ENCODE results near the gene MCEMP1. TPM values are rescaled to one million over a fixed set of nuclear protein-coding genes. Genes with fewer than 3 reads are reported as not detected.

Gene MCEMP1
- total and polyA plus RNA-seq, 2 of the 13 experiments (the other 11 are each of a cell fraction or from before 2014, with no cell fraction given), result not detected

- CTCF ChIA-PET (ENCODE audit: low intra/inter-chr PET ratio, low total read pairs), result no interaction called here
Measured at GRCh38 chr19:7701049-7701653, 24.3 kb downstream of the MCEMP1 start.

GRCh38 chr19:7701654-7702457, 25.0 kb downstream of the MCEMP1 start, which contains the start of gene FCER2:
Gene FCER2, minus strand, starts transcription at chr19:7702131. Its CDS starts 2,371 bp downstream, at chr19:7699760.
- DNase-seq (ENCODE audit: low spot score), result peak; percentile 39
- Histone ChIP-seq H3K9me3 (ENCODE audit: low read length) (no peaks in the 10 kb centered on the region), H3K4me2 (ENCODE audit: low read depth, low read length) (no peak within 1 kb of the TSS; the same call in 1 of the 2 replicates), H3K27me3 (ENCODE audit: control insufficient read depth in 1 of 2, insufficient read depth in 2 of 2, low read length in 2 of 2) (peaks cover 0 to 24% of the 10 kb centered on the region in 2 experiments; a peak in 2 of 5 replicates), H3K9ac (ENCODE audit: insufficient read depth, low read depth, low read length) (no peak within 1 kb of the TSS), H3K4me1 (ENCODE audit: insufficient read depth, low read length) (peaks cover 11% of the 10 kb centered on the region), H3K36me3 (replicated peaks in 1 of 2; ENCODE audit: control insufficient read depth in 1 of 2, insufficient read depth in 2 of 2, low read length in 2 of 2) (no peaks in the 10 kb centered on the region), H3K4me3 (replicated peaks in 1 of 3; ENCODE audit: insufficient read depth in 1 of 3, low read depth in 2 of 3, low read length in 3 of 3) (no peak within 1 kb of the TSS), H3K27ac (ENCODE audit: extremely low read length, insufficient read depth, low read length) (no peak within 1 kb of the TSS), H3K79me2 (ENCODE audit: insufficient read depth, low read length) (no peaks in the 10 kb centered on the region), H2AFZ (ENCODE audit: low read length) (no peak within 1 kb of the TSS), H4K20me1 (ENCODE audit: insufficient read depth, low read length) (no peaks in the 10 kb centered on the region)
- WGBS (ENCODE audit: low lambda C conversion rate), result 14% methylated on average over 17 of the region's 20 CpGs
- ChIA-PET CTCF (ENCODE audit: low intra/inter-chr PET ratio, low total read pairs) (no interaction called here), POLR2A (no interaction called here)
- ATAC-seq, result no peak; the same call in 2 of the 3 replicates
- TF ChIP-seq JUND (CRISPR knock-in tag; IDR thresholded peaks at IDR 0.05) (no peak), EP300 (IDR thresholded peaks at IDR 0.05; ENCODE audit: low read depth in 2 of 2, low read length in 2 of 2) (peak in 1 of 2 experiments; percentile 6; a peak in 1 of 4 replicates), EP300 (CRISPR knock-in tag; IDR thresholded peaks at IDR 0.05; ENCODE audit: borderline replicate concordance) (no peak), ZNF281 (CRISPR knock-in tag; IDR thresholded peaks at IDR 0.05; ENCODE audit: borderline replicate concordance) (peak; percentile 55; the same call in 1 of the 2 replicates), EHMT2 (IDR thresholded peaks at IDR 0.05; ENCODE audit: borderline replicate concordance, low read depth, low read length) (no peak), ZNF580 (CRISPR knock-in tag; IDR thresholded peaks at IDR 0.05; ENCODE audit: borderline replicate concordance, low read depth) (no peak), MIER3 (CRISPR knock-in tag; IDR thresholded peaks at IDR 0.05; ENCODE audit: borderline replicate concordance) (no peak), TBP (CRISPR knock-in tag; IDR thresholded peaks at IDR 0.05) (no peak)
- FAIRE-seq, result no peak
- BruUV-seq (replicated peaks), result no TSS peak
- intact Hi-C loops (cut with micrococcal nuclease; ENCODE audit: unreplicated experiment), result no loop called here
- in situ Hi-C loops (cut with HindIII; ENCODE audit: extremely low pct_ligation_motif_present, low pct_unique_long_range_greater_than_20kb), result no loop called here

More at GRCh38 chr19:7701049-7701653, 24.3 kb downstream of the MCEMP1 start:
- Histone ChIP-seq H3K36me3 (replicated peaks in 1 of 2; ENCODE audit: control insufficient read depth in 1 of 2, insufficient read depth in 2 of 2, low read length in 2 of 2) (no peaks in the 10 kb centered on the region), H3K4me3 (replicated peaks in 1 of 3; ENCODE audit: insufficient read depth in 1 of 3, low read depth in 2 of 3, low read length in 3 of 3) (no peak overlapping the region), H4K20me1 (ENCODE audit: insufficient read depth, low read length) (no peaks in the 10 kb centered on the region), H3K4me2 (ENCODE audit: low read depth, low read length) (no peak overlapping the region; the same call in 1 of the 2 replicates), H3K9ac (ENCODE audit: insufficient read depth, low read depth, low read length) (no peak overlapping the region), H3K27ac (ENCODE audit: extremely low read length, insufficient read depth, low read length) (no peak overlapping the region), H3K4me1 (ENCODE audit: insufficient read depth, low read length) (peaks cover 11% of the 10 kb centered on the region), H3K27me3 (ENCODE audit: control insufficient read depth in 1 of 2, insufficient read depth in 2 of 2, low read length in 2 of 2) (peaks cover 0 to 28% of the 10 kb centered on the region in 2 experiments; a peak in 2 of 5 replicates), H2AFZ (ENCODE audit: low read length) (no peak overlapping the region), H3K79me2 (ENCODE audit: insufficient read depth, low read length) (no peaks in the 10 kb centered on the region), H3K9me3 (ENCODE audit: low read length) (no peaks in the 10 kb centered on the region)
- no peak for TF ChIP-seq DR1 (CRISPR knock-in tag; IDR thresholded peaks at IDR 0.05)
- peak; percentile 75 for TF ChIP-seq ZNF629 (CRISPR knock-in tag; conservative IDR thresholded peaks at IDR 0.05)
- no peak for TF ChIP-seq ZFP62 (CRISPR knock-in tag; IDR thresholded peaks at IDR 0.05)
- TF ChIP-seq ZKSCAN1 (IDR thresholded peaks at IDR 0.05; ENCODE audit: low read length), result peak; percentile 82
- TF ChIP-seq MAFG (CRISPR knock-in tag; IDR thresholded peaks at IDR 0.05), result no peak
- TF ChIP-seq AHR (CRISPR knock-in tag; IDR thresholded peaks at IDR 0.05), result no peak
- no peak for TF ChIP-seq SNAI1 (CRISPR knock-in tag; IDR thresholded peaks at IDR 0.05; ENCODE audit: borderline replicate concordance)
- ATAC-seq, result no peak
- POLR2A ChIA-PET, result no interaction called here
- no TSS peak for BruUV-seq (replicated peaks)
- no peak for FAIRE-seq
- in situ Hi-C loops (cut with HindIII; ENCODE audit: extremely low pct_ligation_motif_present, low pct_unique_long_range_greater_than_20kb), result no loop called here
- 71% methylated on average over 9 of the region's 12 CpGs for WGBS (ENCODE audit: low lambda C conversion rate)
- no peak for DNase-seq (ENCODE audit: low spot score)
- intact Hi-C loops (cut with micrococcal nuclease; ENCODE audit: unreplicated experiment), result no loop called here

Data from HepG2 (cell line).